SW480 (cell line): ENCODE data around the gene PATJ.
"Not testable (repeated sequence)": the region's sequence is repeated elsewhere in the genome, so short reads cannot be mapped to it uniquely, and the experiment has no call there.

Experiments used
- DNase-seq: peaks from one replicate; pipeline ENCODE4 v3.0.0-alpha.2; 2016; ENCODE audit warnings: low spot score

Gene PATJ, protein sequence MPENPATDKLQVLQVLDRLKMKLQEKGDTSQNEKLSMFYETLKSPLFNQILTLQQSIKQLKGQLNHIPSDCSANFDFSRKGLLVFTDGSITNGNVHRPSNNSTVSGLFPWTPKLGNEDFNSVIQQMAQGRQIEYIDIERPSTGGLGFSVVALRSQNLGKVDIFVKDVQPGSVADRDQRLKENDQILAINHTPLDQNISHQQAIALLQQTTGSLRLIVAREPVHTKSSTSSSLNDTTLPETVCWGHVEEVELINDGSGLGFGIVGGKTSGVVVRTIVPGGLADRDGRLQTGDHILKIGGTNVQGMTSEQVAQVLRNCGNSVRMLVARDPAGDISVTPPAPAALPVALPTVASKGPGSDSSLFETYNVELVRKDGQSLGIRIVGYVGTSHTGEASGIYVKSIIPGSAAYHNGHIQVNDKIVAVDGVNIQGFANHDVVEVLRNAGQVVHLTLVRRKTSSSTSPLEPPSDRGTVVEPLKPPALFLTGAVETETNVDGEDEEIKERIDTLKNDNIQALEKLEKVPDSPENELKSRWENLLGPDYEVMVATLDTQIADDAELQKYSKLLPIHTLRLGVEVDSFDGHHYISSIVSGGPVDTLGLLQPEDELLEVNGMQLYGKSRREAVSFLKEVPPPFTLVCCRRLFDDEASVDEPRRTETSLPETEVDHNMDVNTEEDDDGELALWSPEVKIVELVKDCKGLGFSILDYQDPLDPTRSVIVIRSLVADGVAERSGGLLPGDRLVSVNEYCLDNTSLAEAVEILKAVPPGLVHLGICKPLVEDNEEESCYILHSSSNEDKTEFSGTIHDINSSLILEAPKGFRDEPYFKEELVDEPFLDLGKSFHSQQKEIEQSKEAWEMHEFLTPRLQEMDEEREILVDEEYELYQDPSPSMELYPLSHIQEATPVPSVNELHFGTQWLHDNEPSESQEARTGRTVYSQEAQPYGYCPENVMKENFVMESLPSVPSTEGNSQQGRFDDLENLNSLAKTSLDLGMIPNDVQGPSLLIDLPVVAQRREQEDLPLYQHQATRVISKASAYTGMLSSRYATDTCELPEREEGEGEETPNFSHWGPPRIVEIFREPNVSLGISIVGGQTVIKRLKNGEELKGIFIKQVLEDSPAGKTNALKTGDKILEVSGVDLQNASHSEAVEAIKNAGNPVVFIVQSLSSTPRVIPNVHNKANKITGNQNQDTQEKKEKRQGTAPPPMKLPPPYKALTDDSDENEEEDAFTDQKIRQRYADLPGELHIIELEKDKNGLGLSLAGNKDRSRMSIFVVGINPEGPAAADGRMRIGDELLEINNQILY (N-terminal part only)

DNA sequence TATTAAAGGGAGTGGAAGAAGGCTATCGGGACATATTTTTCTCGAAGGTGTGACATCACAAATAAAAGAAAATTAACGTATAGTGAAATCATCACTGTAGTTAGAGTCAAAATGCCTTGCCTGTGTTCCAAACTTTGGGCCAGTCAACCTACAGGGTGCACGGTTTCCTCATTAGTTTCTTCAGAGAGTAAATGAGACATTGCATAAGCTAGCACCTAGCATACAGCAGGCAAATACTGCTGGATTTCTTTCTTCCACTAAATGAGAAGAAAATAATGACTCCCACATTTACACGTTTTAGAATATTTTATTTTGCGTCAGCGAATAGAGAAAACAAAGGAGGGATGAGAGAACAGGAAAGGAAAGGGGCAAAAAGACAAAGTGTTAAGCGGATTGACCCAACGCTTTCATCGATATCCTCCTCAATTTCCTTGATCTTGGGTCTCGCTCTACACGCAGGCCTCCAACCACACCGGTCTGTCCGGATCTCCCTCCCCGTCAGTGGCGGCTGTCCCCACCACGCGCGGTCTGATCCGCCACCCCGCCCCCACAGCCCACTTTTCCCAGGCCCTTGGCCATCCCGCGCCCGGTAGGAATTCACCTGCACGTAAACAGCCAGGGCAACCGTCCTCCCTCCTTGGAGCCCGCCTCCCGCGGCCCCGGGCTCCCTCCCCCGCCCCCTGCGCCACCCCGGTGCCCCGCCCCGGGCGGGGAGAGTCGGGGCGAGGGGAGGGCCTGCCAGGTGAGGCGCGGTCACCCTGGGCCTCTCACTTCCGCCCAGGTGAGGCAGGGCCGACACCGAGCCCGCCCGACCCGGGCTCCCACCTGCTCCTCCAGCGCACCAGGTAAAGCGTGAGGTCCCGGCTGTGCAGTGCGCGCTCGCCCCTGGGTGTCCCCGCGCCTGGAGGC is at the start of gene PATJ:
PATJ (plus strand) TSS at position 770 of the 909 bp plus-strand sequence. CDS start 20,413 bp downstream, outside the sequence.
- DNase-seq = peak; percentile 88

DNA sequence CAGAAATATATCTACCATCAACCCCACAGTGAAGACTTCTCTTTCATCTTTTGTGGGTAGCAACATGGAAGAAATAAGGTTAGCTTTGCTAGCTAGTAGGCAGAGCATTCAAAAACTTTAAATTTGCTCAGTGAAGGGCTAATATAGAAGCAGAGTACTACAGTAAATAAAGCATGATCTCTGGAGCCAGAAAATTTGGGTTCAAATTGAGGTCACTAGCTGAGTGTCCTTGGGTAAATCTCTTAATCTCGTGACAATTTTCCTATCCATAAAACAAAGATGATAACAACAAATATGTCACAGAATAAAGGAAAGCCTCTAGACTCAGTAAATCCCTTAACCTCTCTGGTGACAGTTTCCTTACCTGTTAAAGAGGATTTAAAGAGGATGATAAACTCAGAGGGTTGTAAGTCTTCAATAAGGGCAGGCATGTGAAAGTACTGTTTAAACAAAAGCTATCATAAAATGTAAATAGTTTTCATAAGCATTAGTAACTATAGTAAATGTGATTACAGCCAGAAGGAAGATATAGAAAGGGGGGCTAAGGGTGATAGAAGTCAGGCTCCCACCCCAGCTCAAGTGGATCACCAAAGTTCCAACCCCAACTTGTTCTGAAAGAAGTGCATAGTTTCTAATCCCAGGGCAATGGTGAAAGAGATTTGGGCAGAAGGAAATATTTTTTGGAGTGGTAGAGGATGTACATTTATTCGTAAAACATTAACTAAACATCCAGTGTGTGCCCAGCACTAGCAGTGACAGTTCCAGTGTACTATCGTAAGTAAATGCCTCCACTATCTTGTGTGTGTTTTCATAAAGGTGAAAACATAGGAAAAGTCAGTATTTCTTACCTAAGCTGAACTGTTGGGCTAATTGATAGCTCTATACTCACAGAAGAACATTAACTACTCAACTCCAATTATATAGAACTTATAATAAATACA is 42.1 kb upstream of the PATJ start:
- DNase-seq = no peak

DNA sequence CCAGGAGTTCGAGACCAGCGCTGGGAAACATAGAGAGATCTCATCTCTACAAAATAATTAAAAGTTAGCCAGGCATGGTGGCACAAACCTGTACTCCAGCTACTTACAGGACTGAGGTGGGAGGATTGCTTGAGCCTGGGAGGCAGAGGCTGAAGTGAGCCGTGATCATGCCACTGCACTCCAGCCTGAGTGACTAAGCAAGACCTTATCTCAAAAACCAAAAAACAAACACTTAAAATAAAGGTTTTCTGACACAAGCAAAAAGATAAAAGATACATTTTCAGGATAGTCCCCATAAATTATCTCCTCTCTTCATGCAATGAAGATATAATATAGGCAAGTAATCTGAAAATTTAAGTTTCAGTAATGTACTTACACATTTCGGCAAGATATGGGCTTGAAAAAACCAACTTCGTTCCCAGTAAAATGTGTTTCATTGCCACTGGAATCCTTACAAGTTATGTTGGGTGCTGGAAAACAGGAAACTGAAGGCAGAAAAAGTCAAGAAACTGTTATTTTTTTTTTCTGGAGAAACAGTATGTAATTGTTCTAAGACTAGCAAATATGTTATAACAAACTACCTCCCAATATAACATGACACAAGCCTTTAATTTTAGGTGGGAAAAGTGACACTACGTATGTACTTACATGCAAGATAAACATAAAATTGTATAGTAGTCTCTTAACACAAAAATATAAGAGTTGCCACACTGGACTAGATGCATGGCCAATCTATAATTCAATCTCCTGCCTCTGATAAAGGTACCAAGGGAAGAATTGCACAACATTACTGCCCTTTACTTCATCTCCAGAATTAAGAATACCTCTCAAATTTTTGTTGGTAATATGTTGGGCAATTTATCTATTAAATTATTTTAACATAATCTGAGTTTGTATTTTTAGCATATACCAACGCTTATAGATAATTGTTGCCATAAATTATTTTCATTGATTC is 33.0 kb upstream of the PATJ start:
- no peak for DNase-seq

DNA sequence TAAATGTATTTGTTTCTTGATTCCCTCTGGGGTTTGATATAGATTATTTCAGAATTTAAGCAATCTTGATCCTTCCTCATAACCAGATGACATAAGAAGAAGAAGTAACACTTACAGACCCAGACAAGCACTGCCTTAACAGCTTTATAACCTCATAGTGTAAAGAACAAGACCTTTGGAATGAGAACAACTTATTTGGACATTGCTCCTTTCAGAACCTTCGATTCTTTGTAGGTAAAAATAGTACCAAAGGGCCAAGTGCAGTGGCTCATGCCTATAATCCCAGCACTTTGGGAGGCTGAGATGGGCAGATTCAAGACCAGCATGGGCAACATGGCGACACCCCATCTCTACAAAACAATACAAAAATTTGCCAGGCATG is 32.4 kb upstream of the PATJ start:
- no peak for DNase-seq

DNA sequence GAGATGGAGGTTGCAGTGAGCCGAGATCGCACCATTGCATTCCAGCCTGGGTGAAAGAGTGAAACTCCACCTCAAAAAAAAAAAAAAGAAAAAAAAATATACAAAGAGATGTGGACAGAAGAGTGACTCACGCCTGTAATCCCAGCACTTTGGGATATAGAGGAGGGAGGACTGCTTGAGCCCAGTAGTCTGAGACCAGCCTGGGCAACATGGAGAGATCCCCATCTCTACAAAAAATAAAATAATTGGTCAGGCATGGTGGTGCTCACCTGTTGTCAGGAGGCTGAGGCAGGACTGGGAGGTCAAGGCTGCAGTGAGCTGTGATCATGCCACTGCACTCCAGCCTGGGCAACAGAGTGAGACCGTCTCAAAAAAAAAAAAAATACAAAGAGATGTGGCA is 31.0 kb upstream of the PATJ start:
- DNase-seq = not testable (repeated sequence)

DNA sequence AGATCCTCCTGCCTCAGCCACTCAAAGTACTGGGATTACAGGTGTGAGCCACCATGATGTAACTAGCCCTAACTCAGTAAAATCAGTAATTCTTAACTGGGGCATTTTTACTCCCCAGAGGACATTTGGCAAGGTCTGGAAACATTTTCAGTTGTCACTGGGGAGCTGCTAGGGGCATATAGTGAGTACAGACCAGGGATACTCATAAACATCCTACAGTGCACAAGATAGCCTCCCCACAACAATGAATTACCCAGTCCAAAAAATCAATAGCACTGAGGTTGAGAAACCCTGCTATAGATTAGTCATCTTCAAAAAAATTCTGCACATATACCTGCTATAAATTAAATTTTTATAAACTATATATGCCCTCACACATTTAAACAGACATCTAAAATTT is 30.3 kb upstream of the PATJ start:
- DNase-seq = no peak

DNA sequence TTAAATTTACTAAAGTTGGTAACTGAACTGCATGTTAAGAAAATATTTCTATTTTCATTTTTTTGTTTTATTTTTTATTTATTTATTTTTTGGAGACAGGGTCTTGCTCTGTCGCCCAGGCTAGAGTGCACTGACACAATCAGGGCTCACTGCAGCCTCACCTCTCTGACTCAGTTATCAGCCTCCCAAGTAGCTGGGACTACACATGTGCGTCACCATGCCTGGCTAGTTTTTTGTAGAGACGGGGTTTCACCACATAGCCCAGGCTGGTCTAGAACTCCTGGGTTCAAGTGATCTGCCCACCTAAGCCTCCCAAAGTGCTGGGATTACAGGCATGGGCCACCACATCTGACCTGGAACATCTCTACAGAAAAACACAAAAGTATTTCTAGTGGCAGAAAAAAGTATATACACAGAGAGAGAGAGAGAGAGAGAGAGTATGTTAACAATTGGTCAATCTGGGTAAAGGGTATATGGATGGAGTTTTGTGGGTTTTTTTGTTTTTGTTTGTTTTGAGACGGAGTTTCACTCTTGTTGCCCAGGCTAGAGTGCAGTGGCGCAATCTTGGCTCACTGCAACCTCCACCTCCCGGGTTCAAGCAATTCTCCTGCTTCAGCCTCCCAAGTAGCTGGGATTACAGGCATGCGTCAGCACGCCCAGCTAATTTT is 23.1 kb upstream of the PATJ start:
- DNase-seq = not testable (repeated sequence)

DNA sequence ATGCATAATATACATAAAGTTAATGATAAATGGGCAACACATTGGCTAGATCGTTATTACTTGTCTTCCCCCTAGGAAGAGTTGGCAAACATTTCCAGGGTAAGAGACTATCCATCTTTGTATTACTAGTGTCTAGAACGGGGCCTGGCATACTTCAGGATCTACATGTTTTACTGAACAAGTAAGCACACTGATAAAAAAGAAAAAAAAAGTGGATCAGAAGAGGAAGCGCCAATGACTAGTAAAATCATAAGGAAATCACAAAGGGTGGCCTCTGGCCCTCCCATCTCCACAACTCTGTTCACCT is 17.8 kb upstream of the PATJ start:
- no peak for DNase-seq

DNA sequence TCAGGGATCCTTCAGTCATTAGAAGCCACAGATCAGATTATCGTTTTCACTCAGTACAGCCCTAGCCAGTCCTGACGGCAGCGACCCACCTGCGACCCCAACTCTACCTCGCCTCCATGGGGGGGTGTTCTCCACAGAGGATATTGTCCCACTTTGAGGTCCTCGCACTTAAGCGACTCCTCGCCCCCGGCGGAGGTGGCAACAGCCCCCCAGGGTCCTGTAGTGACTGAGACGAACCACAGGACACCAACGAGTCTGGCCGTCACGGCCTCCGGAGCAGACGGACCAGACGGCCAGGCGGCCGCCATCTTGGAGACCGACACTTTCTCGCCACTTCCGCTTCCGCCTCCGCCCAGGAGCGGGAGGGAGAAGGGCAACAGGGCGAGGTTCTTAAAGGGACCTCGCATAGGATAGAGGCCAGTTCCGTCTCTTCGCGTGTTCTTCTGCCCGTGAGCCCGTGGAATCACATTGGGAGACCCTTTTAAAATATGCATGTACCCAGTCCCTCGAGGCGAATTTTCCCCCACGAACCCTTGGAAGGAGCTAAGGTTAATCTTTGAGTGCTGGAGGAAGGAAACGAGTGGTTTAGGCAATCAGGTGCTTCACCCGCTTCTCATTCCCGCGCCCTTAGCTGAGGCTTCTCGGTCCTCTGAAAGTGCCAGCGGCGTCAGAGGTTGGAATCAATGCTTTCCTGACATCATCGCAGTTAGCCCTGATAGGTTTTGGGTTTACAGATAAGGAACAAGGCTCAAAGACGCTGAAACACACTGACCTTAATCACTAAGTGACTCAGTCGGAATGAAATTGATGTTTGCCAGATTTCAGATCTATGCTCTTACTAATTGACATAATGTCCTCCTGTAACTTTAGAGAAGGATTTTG is 17.2 kb upstream of the PATJ start, which contains the start of gene TM2D1:
TM2D1 (minus strand) TSS at position 329 of the 882 bp plus-strand sequence; CDS start at position 308, 21 bp downstream.
- DNase-seq = peak; percentile 92

DNA sequence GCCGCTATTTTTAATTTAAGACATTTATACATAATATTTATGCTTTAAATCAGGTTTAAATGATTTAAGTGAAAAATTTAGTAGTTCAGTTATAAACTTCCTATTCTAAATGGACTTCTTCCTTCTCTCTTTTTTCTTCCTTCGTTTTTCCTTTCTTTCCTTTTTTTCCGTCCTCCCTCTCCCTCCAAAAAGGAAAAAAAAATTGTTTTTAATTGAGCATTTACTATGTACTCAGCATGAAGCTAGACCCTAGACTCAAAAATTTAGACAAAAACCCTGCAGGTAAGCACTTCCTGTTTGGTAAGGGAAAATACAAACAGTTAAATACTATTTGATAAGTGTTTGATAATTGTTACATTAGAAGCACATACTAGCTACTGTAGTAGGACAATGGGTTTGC is 14.7 kb upstream of the PATJ start:
- no peak for DNase-seq

DNA sequence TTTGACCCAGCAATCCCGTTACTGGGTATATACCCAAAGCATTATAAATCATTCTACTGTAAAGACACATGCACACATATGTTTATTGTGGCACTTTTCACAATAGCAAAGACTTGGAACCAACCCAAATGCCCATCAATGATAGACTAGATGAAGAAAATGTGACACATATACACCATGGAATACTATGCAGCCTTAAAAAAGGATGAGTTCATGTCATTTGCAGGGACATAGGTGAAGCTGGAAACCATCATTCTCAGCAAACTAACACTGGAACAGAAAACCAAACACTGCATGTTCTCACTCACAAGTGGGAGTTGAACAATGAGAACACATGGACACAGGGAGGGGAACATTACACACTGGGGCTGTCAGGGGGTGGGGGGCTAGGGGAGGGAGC is 11.6 kb upstream of the PATJ start:
- DNase-seq = not testable (repeated sequence)

DNA sequence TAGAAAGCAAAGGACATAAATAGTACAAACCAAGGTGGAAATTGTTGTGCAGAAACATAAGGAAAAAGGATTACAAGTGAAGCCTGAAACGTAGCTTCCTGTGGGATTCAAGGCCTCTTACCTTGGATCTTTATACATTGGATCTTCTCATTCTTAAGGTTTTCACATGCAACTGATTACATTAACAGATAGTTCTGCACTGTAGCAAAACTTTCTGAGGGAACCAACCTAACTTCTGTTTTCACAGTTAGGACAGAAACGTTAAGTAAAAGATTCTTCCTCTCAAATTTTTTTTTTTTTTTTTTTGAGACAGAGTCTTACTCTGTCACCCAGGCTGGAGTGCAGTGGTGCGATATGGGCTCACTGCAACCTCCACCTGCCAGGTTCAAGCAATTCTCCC is 9.6 kb upstream of the PATJ start:
- DNase-seq = no peak

DNA sequence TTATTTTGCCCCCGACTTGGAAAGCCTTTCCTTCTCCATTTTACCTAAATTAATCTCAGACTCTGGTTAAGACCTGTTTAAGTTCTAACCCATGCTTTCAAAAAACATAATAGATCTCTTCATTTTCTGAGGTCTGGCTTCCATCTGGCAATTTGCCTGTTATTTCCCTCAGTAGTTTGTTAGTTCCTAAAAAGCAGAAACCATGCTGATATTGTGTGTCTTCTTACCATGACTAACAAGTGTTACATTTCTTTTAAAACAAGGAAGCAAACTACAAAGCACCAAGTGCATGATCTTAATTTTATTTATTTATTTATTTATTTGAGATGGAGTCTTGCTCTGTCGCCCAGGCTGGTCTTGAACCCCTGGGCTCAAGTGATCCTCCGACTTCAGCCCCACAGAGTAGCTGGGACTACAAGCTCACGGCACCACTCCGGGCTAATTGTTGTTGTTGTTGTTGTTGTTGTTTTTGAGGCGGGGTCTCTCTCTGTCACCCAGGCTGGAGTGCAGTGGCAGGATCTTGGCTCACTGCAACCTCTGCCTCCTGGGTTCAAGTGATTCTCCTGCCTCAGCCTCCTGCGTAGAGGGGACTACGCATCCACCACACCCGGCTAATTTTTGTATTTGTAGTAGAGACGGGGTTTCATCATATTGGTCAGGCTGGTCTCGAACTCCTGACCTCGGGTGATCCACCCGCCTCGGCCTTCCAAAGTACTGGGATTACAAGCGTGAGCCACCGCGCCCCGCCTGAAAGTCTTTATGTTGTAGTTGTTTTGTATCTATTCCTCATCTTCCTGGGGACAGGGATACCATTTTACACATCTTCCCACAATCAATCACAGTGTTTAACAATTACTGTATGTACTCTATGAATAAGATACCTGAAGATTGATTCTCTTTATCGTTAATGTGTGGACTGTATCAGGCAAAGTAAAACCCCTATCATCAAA is 1.3 kb upstream of the PATJ start:
- no peak for DNase-seq

DNA sequence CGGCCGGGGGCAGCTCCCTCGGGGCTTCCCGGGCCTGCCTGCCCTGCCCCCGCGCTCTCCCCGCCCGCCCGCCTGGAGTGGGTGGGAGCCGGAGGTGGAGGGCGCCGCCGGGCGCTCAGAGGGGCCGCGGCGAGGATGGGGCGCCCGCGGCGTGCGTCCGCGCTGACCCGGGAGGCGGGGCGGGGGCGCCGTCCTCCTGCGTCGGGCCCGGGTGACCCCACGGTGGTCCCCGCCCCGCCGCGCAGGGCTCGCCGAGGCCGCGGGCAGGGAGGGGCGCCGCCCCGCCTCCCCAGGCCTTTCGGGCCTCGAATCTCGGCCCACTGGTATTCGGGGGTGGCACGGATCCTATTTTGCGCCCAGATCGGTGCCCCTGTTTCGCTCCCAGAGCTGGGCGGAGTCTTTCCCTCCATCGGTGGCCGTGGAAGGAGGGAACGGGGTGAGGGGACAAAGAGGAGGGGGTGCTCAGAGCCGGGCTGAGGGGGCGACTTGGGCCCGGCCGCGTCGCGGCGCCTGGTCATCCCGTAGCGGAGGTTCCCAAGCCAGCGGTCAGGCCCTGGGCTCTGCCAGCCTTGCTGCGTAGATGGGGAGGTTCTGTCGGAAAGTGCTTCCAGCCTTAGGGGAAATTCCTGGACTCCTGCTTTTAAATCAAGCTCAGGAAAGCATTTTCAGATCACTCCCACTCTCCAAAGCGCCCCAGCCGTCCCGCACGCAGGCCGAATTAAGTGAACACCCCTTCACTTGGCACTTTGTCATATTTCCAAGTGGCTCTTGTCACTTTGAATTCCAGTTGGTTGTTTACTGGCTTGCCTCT is 545 bp downstream of the PATJ start:
- DNase-seq = peak; percentile 53

DNA sequence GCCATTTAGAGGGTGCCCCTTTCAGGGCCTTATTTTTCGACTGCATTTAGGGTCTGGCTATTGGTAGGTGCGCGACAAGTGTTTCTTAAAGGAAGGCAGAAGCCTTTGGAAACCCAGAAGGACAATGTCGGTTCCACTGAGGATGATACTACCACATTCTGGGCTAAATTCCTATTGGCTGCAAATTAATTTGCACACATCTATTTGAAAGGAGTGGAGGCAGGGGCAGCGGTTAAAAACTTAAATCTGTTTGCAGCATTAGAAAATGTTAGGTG is 1.1 kb downstream of the PATJ start:
- no peak for DNase-seq
